IPS-15b (cell line): ENCODE measurements around the gene RRAD.
A peak's percentile ranks its signal among the peaks of the same experiment; 100 is the strongest.

Experiments used
- H3K27me3 ChIP-seq: one replicate; pipeline ENCODE4 v1.6.1; 2013; ENCODE audit warnings: low read length; ENCODE audit not compliant: control insufficient read depth, insufficient read depth
- H3K36me3 ChIP-seq: one replicate; pipeline ENCODE4 v1.6.1; 2013; ENCODE audit warnings: low read length; ENCODE audit not compliant: control insufficient read depth, insufficient read depth
- H3K4me1 ChIP-seq: one replicate; pipeline ENCODE4 v1.6.1; 2013; ENCODE audit warnings: mild to moderate bottlenecking, low read length; ENCODE audit not compliant: control insufficient read depth, insufficient read depth
- H3K4me3 ChIP-seq: one replicate; pipeline ENCODE4 v1.5.1; 2013; ENCODE audit warnings: low read depth, low read length
- H3K9ac ChIP-seq: one replicate; pipeline ENCODE4 v1.6.1; 2013; ENCODE audit warnings: low read depth, mild to moderate bottlenecking, low read length
- H3K9me3 ChIP-seq: one replicate; pipeline ENCODE4 v1.6.1; 2013; ENCODE audit warnings: mild to moderate bottlenecking, low read length; ENCODE audit not compliant: control insufficient read depth, insufficient read depth

Gene RRAD

GRCh38 chr16:66880288-66881013 is 44.9 kb downstream of the RRAD start, which contains the start of gene PDP2:
TSS of gene PDP2 (plus strand) at chr16:66880515. CDS start at chr16:66884285, 3,770 bp downstream.
- Histone ChIP-seq H3K27me3 (peaks cover 9% of the 10 kb centered on the region), H3K36me3 (peaks cover 12% of the 10 kb centered on the region), H3K9me3 (no peaks in the 10 kb centered on the region), H3K9ac (peak within 1 kb of the TSS; percentile 70), H3K4me1 (peaks cover 3% of the 10 kb centered on the region), H3K4me3 (peak within 1 kb of the TSS; percentile 89)

GRCh38 chr16:66878067-66878466 is 47.3 kb downstream of the RRAD start:
- H3K9me3 ChIP-seq: no peaks in the 10 kb centered on the region
- peaks cover 3% of the 10 kb centered on the region for H3K4me1 ChIP-seq
- H3K9ac ChIP-seq: no peak overlapping the region
- peaks cover 9% of the 10 kb centered on the region for H3K27me3 ChIP-seq
- H3K36me3 ChIP-seq: no peaks in the 10 kb centered on the region
- H3K4me3 ChIP-seq: no peak overlapping the region

- no peaks in the 10 kb centered on the region for H3K4me1 ChIP-seq
- no peaks in the 10 kb centered on the region for H3K9me3 ChIP-seq
- H3K4me3 ChIP-seq: no peak overlapping the region
- no peaks in the 10 kb centered on the region for H3K36me3 ChIP-seq
- H3K9ac ChIP-seq: no peak overlapping the region
- peaks cover 5% of the 10 kb centered on the region for H3K27me3 ChIP-seq
Observed at GRCh38 chr16:66874079-66874775, 51.1 kb downstream of the RRAD start.

GRCh38 chr16:66873685-66874055 is 51.7 kb downstream of the RRAD start:
- no peaks in the 10 kb centered on the region for H3K4me1 ChIP-seq
- no peak overlapping the region for H3K4me3 ChIP-seq
- no peaks in the 10 kb centered on the region for H3K36me3 ChIP-seq
- H3K9me3 ChIP-seq: no peaks in the 10 kb centered on the region
- H3K9ac ChIP-seq: no peak overlapping the region
- H3K27me3 ChIP-seq: peaks cover 4% of the 10 kb centered on the region

- Histone ChIP-seq H3K4me3 (peak overlapping the region; percentile 51), H3K36me3 (no peaks in the 10 kb centered on the region), H3K9me3 (no peaks in the 10 kb centered on the region), H3K9ac (peak overlapping the region; percentile 16), H3K4me1 (no peaks in the 10 kb centered on the region), H3K27me3 (peaks cover 4% of the 10 kb centered on the region)
Observed at GRCh38 chr16:66872943-66873684, 52.2 kb downstream of the RRAD start.

GRCh38 chr16:66872559-66872942 is 52.8 kb downstream of the RRAD start:
- H3K9me3 ChIP-seq: no peaks in the 10 kb centered on the region
- H3K4me3 ChIP-seq: peak overlapping the region; percentile 47
- no peak overlapping the region for H3K9ac ChIP-seq
- peaks cover 4% of the 10 kb centered on the region for H3K27me3 ChIP-seq
- no peaks in the 10 kb centered on the region for H3K36me3 ChIP-seq
- H3K4me1 ChIP-seq: no peaks in the 10 kb centered on the region

GRCh38 chr16:66871840-66872239 is 53.5 kb downstream of the RRAD start:
- Histone ChIP-seq H3K36me3 (no peaks in the 10 kb centered on the region), H3K4me3 (no peak overlapping the region), H3K4me1 (no peaks in the 10 kb centered on the region)

More at GRCh38 chr16:66871840-66872239, 53.5 kb downstream of the RRAD start:
- Histone ChIP-seq H3K27me3 (peaks cover 4% of the 10 kb centered on the region), H3K9me3 (no peaks in the 10 kb centered on the region), H3K9ac (no peak overlapping the region)
